ENCODE data around the gene KCNRG. TPM values are rescaled to one million over a fixed set of nuclear protein-coding genes. Genes with fewer than 3 reads are reported as not detected.

The KCNRG gene
- polyA plus RNA-seq, 1 experiment = 1.3 TPM

- DNase-seq (ENCODE audit: low read depth) = no peak
- Histone ChIP-seq H3K4me3 (ENCODE audit: low read depth, low read length) (peak overlapping the region; percentile 84), H3K27me3 (ENCODE audit: control insufficient read depth, insufficient read depth, low read length) (no peaks in the 10 kb centered on the region), H3K36me3 (ENCODE audit: control insufficient read depth, insufficient read depth, low read length) (peaks cover 1% of the 10 kb centered on the region; the same call in 1 of the 2 replicates)
- ChIA-PET CTCF (interaction anchor here (0.6 to 2.9 kb wide), 23 partner anchors 9 to 1072 kb away, joined by 3 to 29 read pairs (median 4); partner anchors contain the start of gene SPRYD7), POLR2A (interaction anchor here (0.6 to 1.3 kb wide), 2 partner anchors 10 to 84 kb away, joined by 3 to 4 read pairs; no protein-coding TSS in a partner anchor)
- TF ChIP-seq CTCF (IDR thresholded peaks at IDR 0.05; ENCODE audit: insufficient read depth, low read depth, low read length) = no peak
Measured at GRCh38 chr13:49997955-49998354, 17.3 kb upstream of the KCNRG start.

DNA sequence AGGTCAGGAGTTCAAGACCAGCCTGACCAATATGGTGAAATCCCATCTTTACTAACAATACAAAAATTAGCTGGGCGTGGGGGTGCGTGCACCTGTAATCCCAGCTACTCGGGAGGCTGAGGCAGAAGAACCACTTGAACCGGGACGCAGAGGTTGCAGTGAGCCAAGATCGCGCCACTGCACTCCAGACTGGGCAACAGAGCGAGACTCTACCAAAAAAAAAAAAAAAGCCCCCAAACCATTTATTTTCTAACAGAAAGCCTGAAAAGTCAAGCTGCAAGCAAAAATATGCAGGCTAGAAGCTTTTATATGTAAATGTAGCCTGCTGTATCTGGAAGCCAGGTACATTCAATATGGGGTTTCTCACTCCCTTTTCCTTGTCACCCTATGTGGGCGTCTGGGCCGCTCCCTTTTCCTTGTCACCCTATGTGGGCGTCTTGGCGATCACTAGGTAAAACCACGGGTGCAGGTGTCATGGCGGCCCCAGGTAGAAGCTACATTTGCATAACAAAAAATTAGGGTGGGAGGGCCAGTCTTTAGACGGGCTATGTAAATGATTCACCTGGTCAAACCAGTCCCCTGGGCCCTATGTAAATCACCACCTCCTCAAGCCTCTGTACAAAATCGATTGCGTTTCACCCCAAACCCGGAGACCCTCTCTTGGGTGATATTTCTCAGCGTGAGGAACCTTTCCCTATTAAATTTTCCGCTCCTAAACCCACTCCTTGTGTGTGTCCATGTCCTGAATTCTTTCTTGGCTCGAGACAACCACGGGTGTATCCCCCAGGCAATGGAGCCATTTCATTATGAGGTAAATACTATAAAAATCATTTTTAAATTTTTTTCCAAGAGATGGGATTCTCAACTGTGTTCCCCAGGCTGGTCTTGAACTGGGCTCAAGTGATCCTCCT lies 16.3 kb upstream of the KCNRG start:
- Histone ChIP-seq H3K4me3 (ENCODE audit: low read depth, low read length) (no peak overlapping the region), H3K36me3 (ENCODE audit: control insufficient read depth, insufficient read depth, low read length) (peaks cover 1% of the 10 kb centered on the region; the same call in 1 of the 2 replicates), H3K27me3 (ENCODE audit: control insufficient read depth, insufficient read depth, low read length) (no peaks in the 10 kb centered on the region)
- TF ChIP-seq CTCF (IDR thresholded peaks at IDR 0.05; ENCODE audit: insufficient read depth, low read depth, low read length) = no peak
- CTCF ChIA-PET = interaction anchor here (0.5 to 2.9 kb wide), 5 partner anchors 10 to 155 kb away, joined by 3 to 29 read pairs (median 4); no protein-coding TSS in a partner anchor
- no peak for DNase-seq (ENCODE audit: low read depth)
- POLR2A ChIA-PET = no interaction called here

DNA sequence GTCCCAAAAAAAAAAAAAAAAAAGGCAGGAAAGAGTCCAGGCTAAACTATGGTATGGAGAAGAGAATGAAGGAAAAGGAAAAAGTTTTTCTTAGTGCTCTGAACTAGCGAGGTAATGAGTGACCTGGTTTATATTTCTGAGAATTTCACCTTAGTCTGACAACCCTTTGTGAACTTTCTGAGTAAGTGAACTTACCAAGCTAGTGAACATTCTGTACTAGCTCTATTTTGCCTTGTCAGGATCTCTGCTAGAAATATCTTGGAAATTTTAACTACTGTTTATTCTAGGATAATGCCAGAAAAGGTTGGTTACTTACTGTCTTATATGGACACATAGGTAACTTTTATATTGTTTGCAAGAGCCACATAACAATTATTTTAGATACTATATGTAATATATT lies 14.0 kb upstream of the KCNRG start:
- CTCF ChIA-PET = no interaction called here
- no peak for TF ChIP-seq CTCF (IDR thresholded peaks at IDR 0.05; ENCODE audit: insufficient read depth, low read depth, low read length)
- POLR2A ChIA-PET = no interaction called here
- Histone ChIP-seq H3K4me3 (ENCODE audit: low read depth, low read length) (no peak overlapping the region), H3K27me3 (ENCODE audit: control insufficient read depth, insufficient read depth, low read length) (no peaks in the 10 kb centered on the region), H3K36me3 (ENCODE audit: control insufficient read depth, insufficient read depth, low read length) (peaks cover 4% of the 10 kb centered on the region)
- no peak for DNase-seq (ENCODE audit: low read depth)

- DNase-seq (ENCODE audit: low read depth) = no peak
- no peak for TF ChIP-seq CTCF (IDR thresholded peaks at IDR 0.05; ENCODE audit: insufficient read depth, low read depth, low read length)
- no peaks in the 10 kb centered on the region for H3K27me3 ChIP-seq (ENCODE audit: control insufficient read depth, insufficient read depth, low read length)
- peaks cover 5% of the 10 kb centered on the region for H3K36me3 ChIP-seq (ENCODE audit: control insufficient read depth, insufficient read depth, low read length)
- ChIA-PET POLR2A (no interaction called here), CTCF (interaction anchor here (1.0 to 1.8 kb wide), 2 partner anchors 9 to 72 kb away, joined by 3 to 5 read pairs; partner anchors contain the start of gene TRIM13)
- no peak overlapping the region for H3K4me3 ChIP-seq (ENCODE audit: low read depth, low read length)
Measured at GRCh38 chr13:50006426-50007135, 8.7 kb upstream of the KCNRG start.

- Histone ChIP-seq H3K27me3 (ENCODE audit: control insufficient read depth, insufficient read depth, low read length) (no peaks in the 10 kb centered on the region), H3K36me3 (ENCODE audit: control insufficient read depth, insufficient read depth, low read length) (peaks cover 5% of the 10 kb centered on the region), H3K4me3 (ENCODE audit: low read depth, low read length) (no peak overlapping the region)
- DNase-seq (ENCODE audit: low read depth) = no peak
- TF ChIP-seq CTCF (IDR thresholded peaks at IDR 0.05; ENCODE audit: insufficient read depth, low read depth, low read length) = no peak
- ChIA-PET CTCF (interaction anchor here (1.2 to 2.7 kb wide), 2 partner anchors 14 to 73 kb away, joined by 3 to 16 read pairs; partner anchors contain the start of gene TRIM13), POLR2A (no interaction called here)
Measured at GRCh38 chr13:50011461-50011860, 3.8 kb upstream of the KCNRG start.
